ENCODE data around the gene FAM111A.

Gene FAM111A

GRCh38 chr11:59199546-59200422 lies 57.1 kb downstream of the FAM111A start:
- DNase-seq: no peak

GRCh38 chr11:59200423-59200746 lies 57.7 kb downstream of the FAM111A start:
- no peak for DNase-seq

DNA sequence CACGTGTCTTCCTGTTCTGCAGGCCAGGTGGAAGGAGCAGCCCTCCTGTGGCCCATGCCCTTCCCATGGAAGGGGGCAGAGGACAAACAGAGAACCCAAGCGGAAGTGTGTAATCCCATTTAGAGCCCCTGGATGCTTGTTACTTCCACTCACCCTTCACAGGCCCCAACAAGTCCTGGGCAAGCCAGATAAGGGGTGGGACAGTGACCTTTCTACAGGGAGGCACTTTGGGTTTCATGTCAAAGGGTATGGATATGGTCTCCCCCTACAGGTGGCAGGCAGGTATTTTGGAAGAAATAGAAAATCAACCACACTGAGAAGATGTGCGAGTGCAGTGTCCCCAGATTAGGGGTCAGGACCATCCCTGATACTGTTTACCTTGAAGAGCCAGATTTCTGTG lies 58.7 kb downstream of the FAM111A start:
- no peak for DNase-seq

All from right kidney (tissue), 1 donor.